Activated CD4-positive, alpha-beta T cell treated with anti-CD3 and anti-CD28 coated beads, Interleukin-2, Interleukin-4, amounts not matched to agents 100 ng/mL and 50 ng/mL, durations not matched to agents 16 hours and 8 hours (primary cell): ENCODE measurements around the gene NAA20.
"Not testable (repeated sequence)": the region's sequence is repeated elsewhere in the genome, so short reads cannot be mapped to it uniquely, and the experiment has no call there.

Source experiments
- DNase-seq: peaks from one replicate; pipeline ENCODE4 v3.0.0-alpha.2; 2020; ENCODE audit warnings: low spot score

The NAA20 gene

GRCh38 chr20:19991854-19992253 is 25.3 kb upstream of the NAA20 start:
- DNase-seq: no peak

DNA sequence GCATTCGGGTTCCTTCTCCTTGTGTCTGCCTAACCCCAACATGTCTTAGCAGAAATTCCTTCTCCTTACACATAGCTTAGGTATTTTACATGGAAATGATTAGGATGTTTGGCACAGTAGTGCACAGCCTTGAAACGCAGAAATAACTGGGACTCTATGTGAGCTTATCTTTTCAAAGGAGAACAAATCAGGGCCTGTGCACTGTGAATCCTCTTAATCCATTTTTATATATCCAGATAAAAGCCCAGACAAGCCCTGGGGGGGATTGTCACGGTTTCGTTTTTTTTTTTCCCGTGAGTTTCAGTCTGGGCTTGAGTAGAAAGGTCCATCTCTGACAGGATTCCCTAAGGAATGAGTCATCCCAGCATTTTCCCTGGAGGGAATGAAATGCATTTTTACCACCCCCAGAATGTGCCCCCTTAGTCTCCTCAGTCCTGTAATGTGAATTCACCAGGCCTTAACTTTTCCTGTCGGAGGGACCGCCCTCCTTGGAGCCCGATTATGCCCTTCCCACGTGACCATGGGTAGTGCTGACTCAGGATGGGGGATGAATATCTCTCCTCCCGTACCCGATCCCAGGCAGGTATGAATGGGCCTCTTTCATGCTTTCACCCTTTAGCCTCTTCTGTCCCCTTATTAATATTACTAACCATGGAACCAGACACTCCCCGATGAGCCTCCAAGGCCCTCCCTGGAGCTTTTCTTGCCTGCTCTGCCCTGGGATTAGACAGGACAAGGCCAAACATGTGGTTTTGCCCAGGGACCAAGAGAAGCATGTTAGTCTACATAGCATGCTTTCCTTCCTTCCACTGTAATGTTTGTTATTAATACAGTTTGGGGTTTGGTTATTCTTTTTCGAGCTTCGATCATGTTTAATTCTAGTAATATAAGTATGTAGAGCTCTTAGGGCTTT is 23.9 kb upstream of the NAA20 start:
- DNase-seq: no peak

DNA sequence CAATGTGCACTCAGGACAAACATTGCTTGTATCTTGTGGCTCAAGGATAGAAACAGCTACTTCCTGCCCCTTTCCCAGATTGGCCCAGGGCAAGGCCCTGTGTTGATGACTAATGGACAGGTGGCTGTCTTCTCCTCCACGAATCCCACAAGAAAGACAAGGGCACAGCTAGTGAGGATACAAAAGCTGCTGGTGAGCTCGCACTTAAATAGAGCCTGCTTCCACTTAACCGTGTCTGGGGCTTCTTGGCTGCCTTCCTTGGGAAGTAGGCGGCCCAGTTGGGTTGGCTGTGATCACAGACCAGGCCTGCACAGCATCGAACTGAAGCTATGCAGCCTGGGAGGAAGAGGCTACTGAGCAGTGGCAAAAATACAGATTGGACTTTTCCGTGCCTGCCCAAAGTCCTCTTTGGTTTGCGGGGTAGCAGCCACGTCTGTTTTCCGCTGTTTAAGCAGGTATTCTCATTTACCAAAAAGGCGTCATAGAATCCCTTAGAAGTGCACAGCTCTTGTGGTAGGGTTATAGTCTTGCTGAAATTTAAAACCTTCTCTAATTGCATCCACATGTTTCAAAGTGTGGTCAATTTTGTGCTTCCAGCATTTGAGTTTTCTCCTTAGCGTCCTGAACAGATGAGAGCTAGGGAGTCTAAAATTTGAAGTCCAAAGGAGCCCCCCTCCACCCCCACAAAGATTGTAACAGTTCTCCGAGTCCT is 23.0 kb upstream of the NAA20 start:
- no peak for DNase-seq

DNA sequence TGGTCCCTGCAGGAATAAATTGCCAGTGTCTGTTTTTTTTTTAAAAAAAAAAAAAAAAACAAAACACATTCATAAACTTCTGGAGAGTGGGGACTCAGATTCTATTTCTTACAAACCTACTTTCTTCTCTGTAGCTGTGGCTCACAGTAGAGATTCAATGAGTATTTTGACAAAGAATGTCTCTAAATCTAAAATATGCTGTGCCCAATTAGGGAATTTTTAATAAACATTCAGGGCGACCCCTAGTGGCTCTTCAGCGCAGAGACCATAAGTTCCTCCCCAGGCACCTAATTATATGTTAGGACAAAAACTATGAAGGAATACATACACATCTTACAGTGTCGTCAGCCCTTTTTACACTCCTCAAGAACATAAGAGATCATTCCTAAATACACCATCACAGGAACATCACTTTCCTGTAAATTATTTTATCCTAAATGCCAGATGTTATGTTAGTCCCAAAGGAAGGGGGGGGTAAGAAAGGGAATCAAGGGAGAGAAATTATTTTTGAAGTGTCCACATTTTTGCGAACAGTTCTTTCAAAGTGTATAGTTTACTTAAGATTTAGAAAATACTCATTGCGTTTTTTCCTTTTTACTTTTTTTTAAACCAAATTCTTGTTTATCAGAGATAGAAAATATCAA is 21.8 kb upstream of the NAA20 start:
- DNase-seq: peak; percentile 42

GRCh38 chr20:19996222-19996621 is 20.9 kb upstream of the NAA20 start:
- DNase-seq: no peak

- DNase-seq: no peak
Measured at GRCh38 chr20:19996917-19997316, 20.2 kb upstream of the NAA20 start.

- no peak for DNase-seq
Measured at GRCh38 chr20:19998990-19999705, 18.0 kb upstream of the NAA20 start.

DNA sequence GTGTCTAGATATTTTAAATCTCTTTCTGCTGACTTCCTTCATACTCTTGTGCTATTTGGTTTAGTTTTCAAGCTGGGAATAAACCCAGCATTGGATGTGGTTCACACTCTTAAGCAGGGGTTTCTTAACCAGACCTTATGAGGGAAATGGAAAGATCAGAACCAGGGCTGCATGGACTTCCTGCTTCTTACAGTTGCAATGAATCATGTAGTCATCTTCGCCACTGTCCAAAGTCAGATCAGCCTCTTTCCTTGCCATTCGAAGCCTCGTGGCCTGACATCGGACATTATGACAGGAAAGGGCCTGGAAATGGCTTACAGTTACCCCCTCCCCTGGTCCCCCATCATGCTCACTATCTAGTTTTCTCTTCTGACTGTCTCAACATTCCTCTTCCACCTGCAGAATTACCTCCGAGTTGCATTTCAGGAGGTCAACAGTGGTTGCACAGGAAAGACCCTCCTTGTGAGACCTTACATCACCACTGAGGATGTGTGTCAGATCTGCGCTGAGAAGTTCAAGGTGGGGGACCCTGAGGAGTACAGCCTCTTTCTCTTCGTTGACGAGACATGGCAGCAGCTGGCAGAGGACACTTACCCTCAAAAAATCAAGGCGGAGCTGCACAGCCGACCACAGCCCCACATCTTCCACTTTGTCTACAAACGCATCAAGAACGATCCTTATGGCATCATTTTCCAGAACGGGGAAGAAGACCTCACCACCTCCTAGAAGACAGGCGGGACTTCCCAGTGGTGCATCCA is 16.8 kb upstream of the NAA20 start:
- no peak for DNase-seq

- DNase-seq: no peak
Measured at GRCh38 chr20:20002101-20002998, 14.8 kb upstream of the NAA20 start.

DNA sequence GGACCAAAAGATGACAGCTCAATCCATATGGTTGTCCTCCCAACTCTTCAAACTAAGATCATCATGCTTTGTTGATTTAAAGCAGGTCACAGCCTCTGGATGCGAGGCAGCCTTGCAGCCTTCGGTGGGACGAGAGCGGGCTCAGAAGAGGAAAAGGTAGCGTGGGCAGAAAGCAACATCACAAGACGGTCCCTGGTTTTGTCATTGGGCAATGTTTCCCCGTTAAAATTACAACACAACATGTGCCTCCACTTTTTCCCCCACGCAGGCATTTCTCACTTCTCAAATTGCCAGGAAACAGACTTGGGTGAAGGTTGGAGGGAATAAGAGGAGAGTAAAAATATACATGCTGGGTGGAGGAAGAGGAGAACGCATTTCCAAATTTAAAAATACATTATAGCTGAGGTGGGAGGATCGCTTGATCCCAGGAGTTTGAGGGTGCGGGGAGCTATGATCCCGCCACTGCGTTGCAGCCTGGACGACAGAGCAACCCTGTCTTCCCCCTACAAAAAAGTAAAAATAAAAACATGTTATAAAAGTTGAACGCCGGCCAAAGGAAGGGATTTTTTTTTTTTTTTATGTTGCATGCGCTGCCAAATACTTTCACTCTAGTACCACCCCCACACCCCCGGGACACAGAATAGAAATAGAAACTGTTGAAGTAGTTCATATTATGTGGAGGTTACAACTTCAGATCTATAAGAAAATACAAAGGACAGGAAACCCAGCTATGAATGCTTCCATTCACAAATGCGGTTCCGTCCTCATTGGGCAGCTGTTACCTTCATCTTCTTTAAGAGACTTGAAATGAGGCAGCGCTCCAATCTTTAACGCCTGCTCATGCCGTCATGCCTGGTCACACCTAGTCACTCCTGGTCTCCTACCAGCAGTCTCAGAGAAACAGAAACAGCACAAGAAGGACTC is 13.9 kb upstream of the NAA20 start:
- no peak for DNase-seq

- not testable (repeated sequence) for DNase-seq
Measured at GRCh38 chr20:20003955-20004322, 13.2 kb upstream of the NAA20 start.

DNA sequence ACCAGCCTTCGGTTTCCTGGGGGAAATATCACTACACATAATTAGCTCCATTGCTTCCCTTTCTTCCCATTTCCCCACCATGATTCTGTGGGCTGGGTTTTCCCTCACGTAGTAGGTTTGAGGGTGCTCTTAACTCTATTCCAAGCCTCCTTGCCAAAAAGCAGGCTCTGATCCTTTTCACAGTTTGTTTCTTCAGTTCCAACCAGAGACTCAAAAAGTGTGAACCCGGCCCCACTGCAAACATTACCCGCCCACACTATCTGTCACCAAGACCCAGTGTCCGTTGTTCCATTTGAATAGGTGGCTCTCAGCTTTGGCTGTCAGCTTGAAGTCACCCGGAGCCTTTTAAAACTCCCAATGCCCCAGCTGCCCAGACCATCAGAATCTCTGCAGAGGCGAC is 11.8 kb upstream of the NAA20 start:
- DNase-seq: no peak

DNA sequence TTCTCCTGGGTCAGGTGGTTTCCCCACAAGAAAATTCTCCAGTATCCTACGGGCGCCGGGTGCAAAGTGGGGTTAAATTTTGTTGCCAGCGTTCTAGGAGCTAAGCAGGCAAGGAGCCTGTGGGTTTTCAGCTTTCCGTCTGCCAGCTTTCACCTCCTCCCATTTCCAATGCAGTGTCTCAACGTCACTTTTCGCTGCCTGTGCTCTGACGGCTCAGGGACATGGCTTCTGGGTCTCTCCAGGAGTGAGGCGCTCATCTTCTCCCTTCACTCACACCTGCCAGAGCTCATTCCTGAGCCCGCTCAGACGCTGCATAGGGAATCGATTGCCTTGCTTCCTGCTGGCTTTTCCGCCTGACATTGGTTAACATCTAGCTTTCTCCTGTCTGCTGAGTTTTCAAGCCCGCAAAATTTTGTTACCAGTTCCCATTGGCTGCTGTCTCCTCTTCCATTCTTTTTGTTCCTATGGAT is 7.3 kb upstream of the NAA20 start:
- DNase-seq: no peak

GRCh38 chr20:20010639-20011500 is 6.3 kb upstream of the NAA20 start:
- DNase-seq: no peak

- DNase-seq: no peak
Measured at GRCh38 chr20:20012541-20012940, 4.6 kb upstream of the NAA20 start.

- DNase-seq: no peak
Measured at GRCh38 chr20:20014659-20015058, 2.5 kb upstream of the NAA20 start.

GRCh38 chr20:20017844-20018185 is 653 bp downstream of the NAA20 start:
- peak; percentile 10 for DNase-seq

DNA sequence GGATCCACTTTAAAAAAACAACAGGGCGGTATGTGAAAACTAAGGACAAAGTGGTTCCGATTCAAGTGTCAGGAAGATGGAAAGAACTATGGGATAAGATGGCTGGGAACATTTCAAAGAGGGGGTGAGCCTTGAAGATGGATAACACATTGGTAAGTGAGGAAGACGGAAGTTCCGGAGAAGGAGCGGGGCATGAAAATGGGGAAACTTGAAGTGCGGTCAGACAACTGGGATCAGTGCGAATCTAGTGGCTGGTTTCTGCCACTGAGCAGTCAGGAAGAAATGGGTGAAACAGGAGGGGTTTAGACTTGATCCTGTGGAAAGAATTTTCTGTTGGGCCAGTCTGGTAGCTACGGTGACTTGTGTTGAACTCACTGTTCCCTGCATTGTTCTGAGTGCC is 1.2 kb downstream of the NAA20 start:
- DNase-seq: no peak
